ENCODE measurements around the gene AMBRA1. TPM values are rescaled to one million over a fixed set of nuclear protein-coding genes. Genes with fewer than 3 reads are reported as not detected.

The AMBRA1 gene
- polyA plus RNA-seq, 1 of the 3 experiments (the other 2 are of a cell fraction): 10.4 TPM

DNA sequence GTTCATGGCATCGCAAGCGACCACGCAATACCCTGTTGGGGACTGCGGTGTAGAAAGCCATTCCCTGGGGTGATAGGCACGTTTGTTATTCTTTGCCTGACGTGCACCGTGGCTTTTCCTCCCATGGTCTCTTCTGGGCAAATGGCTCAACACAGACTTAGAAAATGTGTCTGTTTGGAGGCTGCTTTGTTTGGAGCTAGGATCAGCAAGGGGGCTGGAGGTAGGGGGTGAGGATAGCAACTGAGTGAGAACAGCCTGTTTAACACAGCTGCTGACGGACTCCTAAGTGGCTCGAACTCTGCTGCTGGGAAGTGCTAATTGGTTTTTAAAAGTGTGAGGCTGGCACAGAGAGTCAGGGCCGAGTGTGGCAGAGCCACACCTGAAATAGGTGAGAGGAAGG, 186.2 kb downstream of the AMBRA1 start:
- Histone ChIP-seq H3K36me3 (replicated peaks in 1 of 2; ENCODE audit: control insufficient read depth in 1 of 2, insufficient read depth in 2 of 2, low read length in 1 of 2) (peaks cover 17 to 22% of the 10 kb centered on the region in 2 experiments), H3K27ac (ENCODE audit: low read depth in 2 of 2, low read length in 1 of 2) (no peak overlapping the region), H3K27me3 (ENCODE audit: insufficient read depth) (no peaks in the 10 kb centered on the region), H3K4me3 (ENCODE audit: low read depth in 2 of 2, low read length in 1 of 2) (no peak overlapping the region), H3K9me3 (no peaks in the 10 kb centered on the region), H3K9me2 (no peaks in the 10 kb centered on the region), H3F3A (replicated peaks; ENCODE audit: insufficient read depth) (no peaks in the 10 kb centered on the region), H4K20me1 (ENCODE audit: insufficient read depth) (no peaks in the 10 kb centered on the region), H3K9ac (no peak overlapping the region), H3K4me2 (no peak overlapping the region), H3K79me2 (ENCODE audit: insufficient read depth) (no peaks in the 10 kb centered on the region), H3K4me1 (ENCODE audit: control insufficient read depth in 1 of 2, insufficient read depth in 2 of 2, low read depth in 1 of 2, low read length in 1 of 2) (peaks cover 0 to 5% of the 10 kb centered on the region in 2 experiments; a peak in 1 of 4 replicates), H2AFZ (ENCODE audit: low read depth) (no peak overlapping the region)
- WGBS (ENCODE audit: low lambda C conversion rate): 92% methylated on average over 10 of the region's 10 CpGs
- DNase-seq: no peak
- TF ChIP-seq YY1 (IDR thresholded peaks at IDR 0.05; ENCODE audit: low read depth): no peak
- TF ChIP-seq, protein P1, sequence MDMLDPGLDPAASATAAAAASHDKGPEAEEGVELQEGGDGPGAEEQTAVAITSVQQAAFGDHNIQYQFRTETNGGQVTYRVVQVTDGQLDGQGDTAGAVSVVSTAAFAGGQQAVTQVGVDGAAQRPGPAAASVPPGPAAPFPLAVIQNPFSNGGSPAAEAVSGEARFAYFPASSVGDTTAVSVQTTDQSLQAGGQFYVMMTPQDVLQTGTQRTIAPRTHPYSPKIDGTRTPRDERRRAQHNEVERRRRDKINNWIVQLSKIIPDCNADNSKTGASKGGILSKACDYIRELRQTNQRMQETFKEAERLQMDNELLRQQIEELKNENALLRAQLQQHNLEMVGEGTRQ (IDR thresholded peaks at IDR 0.05; ENCODE audit: borderline replicate concordance, low read depth, low read length): no peak
- TF ChIP-seq TAF1 (IDR thresholded peaks at IDR 0.05; ENCODE audit: borderline replicate concordance, low read depth, low read length): no peak
- no peak for TF ChIP-seq GABPA (IDR thresholded peaks at IDR 0.05; ENCODE audit: low read depth)
- TF ChIP-seq TCF12 (IDR thresholded peaks at IDR 0.05): no peak
- no peak for TF ChIP-seq EP300 (IDR thresholded peaks at IDR 0.05; ENCODE audit: borderline replicate concordance in 1 of 2, low read depth in 1 of 2, low read length in 1 of 2)
- TF ChIP-seq SMC3 (IDR thresholded peaks at IDR 0.05; ENCODE audit: low read depth, low read length): no peak
- TF ChIP-seq MEF2A (IDR thresholded peaks at IDR 0.05; ENCODE audit: borderline replicate concordance, low read depth): no peak
- TF ChIP-seq FOXJ3 (CRISPR knock-in tag; IDR thresholded peaks at IDR 0.05): no peak
- no peak for TF ChIP-seq RAD21 (IDR thresholded peaks at IDR 0.05; ENCODE audit: low read length)
- no peak for TF ChIP-seq JUND (IDR thresholded peaks at IDR 0.05)
- CTCF ChIA-PET: interaction anchor here (1.5 to 4.5 kb wide), 2 partner anchors 17 to 22 kb away, joined by 3 to 26 read pairs; partner anchors contain the start of gene CHRM4
- POLR2A ChIA-PET: no interaction called here

DNA sequence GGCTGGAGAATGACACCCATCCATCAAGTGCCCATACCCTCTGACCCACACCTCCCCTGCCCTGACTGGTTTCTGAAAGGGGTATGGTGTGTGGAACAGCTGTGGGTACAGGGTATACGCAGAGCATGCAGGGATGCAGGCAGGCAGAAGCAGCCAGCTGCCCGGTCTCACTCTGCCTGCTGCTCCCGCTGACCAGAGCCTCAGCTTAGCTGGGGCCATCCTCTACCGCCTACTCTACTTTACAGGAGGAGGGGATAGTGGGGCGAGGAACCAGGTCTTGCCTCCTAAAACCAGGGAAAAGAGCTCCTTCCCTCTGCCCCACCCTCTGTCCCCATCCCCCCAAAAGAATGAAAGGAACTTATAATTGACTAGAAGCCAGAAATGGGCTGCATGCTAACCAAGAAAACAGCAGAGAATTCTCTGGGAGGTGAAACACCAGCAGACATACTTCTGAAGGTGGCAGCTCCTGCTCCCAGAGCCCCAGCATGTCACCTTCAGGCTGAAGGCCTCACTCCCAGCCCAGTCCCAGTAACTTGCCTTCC, 189.3 kb downstream of the AMBRA1 start:
- Histone ChIP-seq H3K9me2 (no peaks in the 10 kb centered on the region), H3K9me3 (no peaks in the 10 kb centered on the region), H4K20me1 (ENCODE audit: insufficient read depth) (no peaks in the 10 kb centered on the region), H3K36me3 (replicated peaks in 1 of 2; ENCODE audit: control insufficient read depth in 1 of 2, insufficient read depth in 2 of 2, low read length in 1 of 2) (peaks cover 17 to 19% of the 10 kb centered on the region in 2 experiments), H3K4me3 (ENCODE audit: low read depth in 2 of 2, low read length in 1 of 2) (no peak overlapping the region), H2AFZ (ENCODE audit: low read depth) (no peak overlapping the region), H3F3A (replicated peaks; ENCODE audit: insufficient read depth) (no peaks in the 10 kb centered on the region), H3K27me3 (ENCODE audit: insufficient read depth) (no peaks in the 10 kb centered on the region), H3K4me2 (no peak overlapping the region), H3K9ac (no peak overlapping the region), H3K79me2 (ENCODE audit: insufficient read depth) (no peaks in the 10 kb centered on the region), H3K4me1 (ENCODE audit: control insufficient read depth in 1 of 2, insufficient read depth in 2 of 2, low read depth in 1 of 2, low read length in 1 of 2) (peaks cover 0 to 5% of the 10 kb centered on the region in 2 experiments; a peak in 1 of 4 replicates), H3K27ac (ENCODE audit: low read depth in 2 of 2, low read length in 1 of 2) (no peak overlapping the region)
- 100% methylated on average over 1 of the region's 5 CpGs for WGBS (ENCODE audit: low lambda C conversion rate)
- no peak for DNase-seq
- ChIA-PET CTCF (interaction anchor here (1.4 to 9.9 kb wide), 3 partner anchors 9 to 125 kb away, joined by 3 to 96 read pairs (median 8); partner anchors contain the start of gene CHRM4), POLR2A (no interaction called here)
- no peak for TF ChIP-seq TEAD4 (IDR thresholded peaks at IDR 0.05; ENCODE audit: borderline replicate concordance, insufficient read depth)
- no peak for TF ChIP-seq TAF1 (IDR thresholded peaks at IDR 0.05; ENCODE audit: borderline replicate concordance, low read depth, low read length)
- no peak for TF ChIP-seq FOXM1 (IDR thresholded peaks at IDR 0.05; ENCODE audit: low read depth)
- no peak for TF ChIP-seq SIN3A (IDR thresholded peaks at IDR 0.05; ENCODE audit: borderline replicate concordance, low read depth, low read length)
- no peak for TF ChIP-seq FOSL2 (IDR thresholded peaks at IDR 0.05; ENCODE audit: borderline replicate concordance, low read depth)
- TF ChIP-seq, protein P2, sequence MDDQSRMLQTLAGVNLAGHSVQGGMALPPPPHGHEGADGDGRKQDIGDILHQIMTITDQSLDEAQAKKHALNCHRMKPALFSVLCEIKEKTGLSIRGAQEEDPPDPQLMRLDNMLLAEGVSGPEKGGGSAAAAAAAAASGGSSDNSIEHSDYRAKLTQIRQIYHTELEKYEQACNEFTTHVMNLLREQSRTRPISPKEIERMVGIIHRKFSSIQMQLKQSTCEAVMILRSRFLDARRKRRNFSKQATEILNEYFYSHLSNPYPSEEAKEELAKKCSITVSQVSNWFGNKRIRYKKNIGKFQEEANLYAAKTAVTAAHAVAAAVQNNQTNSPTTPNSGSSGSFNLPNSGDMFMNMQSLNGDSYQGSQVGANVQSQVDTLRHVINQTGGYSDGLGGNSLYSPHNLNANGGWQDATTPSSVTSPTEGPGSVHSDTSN (IDR thresholded peaks at IDR 0.05): no peak
- no peak for TF ChIP-seq SMC3 (IDR thresholded peaks at IDR 0.05; ENCODE audit: low read depth, low read length)
- TF ChIP-seq RCOR1 (IDR thresholded peaks at IDR 0.05; ENCODE audit: low read length): no peak
- no peak for TF ChIP-seq RFX5 (IDR thresholded peaks at IDR 0.05; ENCODE audit: low read length)
- no peak for TF ChIP-seq GABPA (IDR thresholded peaks at IDR 0.05; ENCODE audit: low read depth)
- no peak for TF ChIP-seq POLR2AphosphoS5 (IDR thresholded peaks at IDR 0.05; ENCODE audit: low read depth, low read length)
